Osteoblast (primary cell): ENCODE results near the gene PHLPP1. TPM values are rescaled to one million over a fixed set of nuclear protein-coding genes. Genes with fewer than 3 reads are reported as not detected.
A peak's percentile ranks its signal among the peaks of the same experiment; 100 is the strongest.

Experiments used
- DNase-seq: peaks from one replicate; pipeline ENCODE4 v3.0.0; 2011; ENCODE audit warnings: low spot score, mixed read lengths; ENCODE audit not compliant: insufficient read length; ENCODE audit errors: missing footprints
- H2AFZ ChIP-seq: 2 replicates; pipeline ENCODE4 v1.6.0; 2011; ENCODE audit warnings: mild to moderate bottlenecking, low read length
- H3K27ac ChIP-seq: 2 replicates; pipeline ENCODE4 v1.5.1; 2011; ENCODE audit warnings: mild to moderate bottlenecking, low read depth, low read length, moderate library complexity
- H3K27me3 ChIP-seq: 2 replicates; pipeline ENCODE4 v1.6.0; 2012; ENCODE audit warnings: mild to moderate bottlenecking, control low read depth, inconsistent platforms, low read length, moderate library complexity; ENCODE audit not compliant: insufficient read depth
- H3K36me3 ChIP-seq: 2 replicates; pipeline ENCODE4 v1.5.1; 2011; ENCODE audit warnings: mild to moderate bottlenecking, low read length, control low read depth, moderate library complexity; ENCODE audit not compliant: insufficient read depth
- H3K4me1 ChIP-seq: 2 replicates; pipeline ENCODE4 v1.5.1; 2011; ENCODE audit warnings: mild to moderate bottlenecking, low read length, control low read depth, moderate library complexity; ENCODE audit not compliant: insufficient read depth
- H3K4me2 ChIP-seq: 2 replicates; pipeline ENCODE4 v1.6.0; 2011; ENCODE audit warnings: mild to moderate bottlenecking, low read length; ENCODE audit not compliant: insufficient read depth
- H3K4me3 ChIP-seq: fragments of 200-600 bp; sonication (generic); 3 replicates; pipeline ENCODE4 v1.5.1; 2012; ENCODE audit warnings: mild to moderate bottlenecking, low read length, inconsistent platforms; ENCODE audit not compliant: insufficient read depth
- H3K79me2 ChIP-seq: 2 replicates; pipeline ENCODE4 v1.6.0; 2012; ENCODE audit warnings: mild to moderate bottlenecking, low read length, control low read depth, inconsistent platforms; ENCODE audit not compliant: insufficient read depth
- H3K9me3 ChIP-seq: 2 replicates; pipeline ENCODE4 v1.5.1; 2011; ENCODE audit warnings: low read depth, low read length, control low read depth
- H4K20me1 ChIP-seq: 2 replicates; pipeline ENCODE4 v1.6.0; 2012; ENCODE audit warnings: mild to moderate bottlenecking, low read length, control low read depth; ENCODE audit not compliant: insufficient read depth
- total RNA-seq: library from RNA; depleted of rRNA; stranded (reverse); fragments of >200 nt; gene quantifications from 2 replicates; pipeline ENCODE4 v1.2.3, GENCODE V29; 2012
- TF ChIP-seq, protein P1 (sequence below): IDR thresholded peaks from 2 replicates; pipeline ENCODE4 v1.5.1; 2011; ENCODE audit warnings: mild to moderate bottlenecking, low read depth, low read length, moderate library complexity; ENCODE audit errors: extremely low read depth

The PHLPP1 gene
- total RNA-seq, 1 donor, result 6.9 TPM

DNA sequence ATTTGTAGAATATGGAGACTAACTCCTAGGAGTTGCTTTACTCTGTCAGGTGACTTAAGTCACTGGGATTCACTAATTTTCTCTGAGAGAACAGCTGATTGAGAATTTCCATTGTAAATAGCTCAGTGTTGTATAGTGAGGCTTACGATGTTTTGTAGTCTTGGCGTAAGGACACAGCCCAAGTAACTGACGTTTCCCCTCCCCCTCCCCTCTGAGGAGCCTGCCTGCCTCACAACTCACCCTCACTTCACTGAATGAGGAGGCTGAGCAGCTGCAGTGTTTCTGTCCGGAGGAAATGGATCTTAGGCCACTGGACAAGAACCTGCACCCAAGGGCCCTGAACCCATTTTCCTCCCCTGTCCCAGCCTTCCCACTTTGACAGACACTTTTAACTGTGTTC, 264.6 kb downstream of the PHLPP1 start:
- Histone ChIP-seq H3K36me3 (peaks cover 2% of the 10 kb centered on the region), H3K27me3 (no peaks in the 10 kb centered on the region), H3K4me1 (peaks cover 4% of the 10 kb centered on the region), H3K27ac (no peak overlapping the region), H2AFZ (no peak overlapping the region), H3K79me2 (no peaks in the 10 kb centered on the region), H4K20me1 (peaks cover 16% of the 10 kb centered on the region), H3K9me3 (no peaks in the 10 kb centered on the region), H3K4me3 (no peak overlapping the region), H3K4me2 (no peak overlapping the region)
- no peak for DNase-seq
- TF ChIP-seq, protein P1, sequence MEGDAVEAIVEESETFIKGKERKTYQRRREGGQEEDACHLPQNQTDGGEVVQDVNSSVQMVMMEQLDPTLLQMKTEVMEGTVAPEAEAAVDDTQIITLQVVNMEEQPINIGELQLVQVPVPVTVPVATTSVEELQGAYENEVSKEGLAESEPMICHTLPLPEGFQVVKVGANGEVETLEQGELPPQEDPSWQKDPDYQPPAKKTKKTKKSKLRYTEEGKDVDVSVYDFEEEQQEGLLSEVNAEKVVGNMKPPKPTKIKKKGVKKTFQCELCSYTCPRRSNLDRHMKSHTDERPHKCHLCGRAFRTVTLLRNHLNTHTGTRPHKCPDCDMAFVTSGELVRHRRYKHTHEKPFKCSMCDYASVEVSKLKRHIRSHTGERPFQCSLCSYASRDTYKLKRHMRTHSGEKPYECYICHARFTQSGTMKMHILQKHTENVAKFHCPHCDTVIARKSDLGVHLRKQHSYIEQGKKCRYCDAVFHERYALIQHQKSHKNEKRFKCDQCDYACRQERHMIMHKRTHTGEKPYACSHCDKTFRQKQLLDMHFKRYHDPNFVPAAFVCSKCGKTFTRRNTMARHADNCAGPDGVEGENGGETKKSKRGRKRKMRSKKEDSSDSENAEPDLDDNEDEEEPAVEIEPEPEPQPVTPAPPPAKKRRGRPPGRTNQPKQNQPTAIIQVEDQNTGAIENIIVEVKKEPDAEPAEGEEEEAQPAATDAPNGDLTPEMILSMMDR, result no peak

DNA sequence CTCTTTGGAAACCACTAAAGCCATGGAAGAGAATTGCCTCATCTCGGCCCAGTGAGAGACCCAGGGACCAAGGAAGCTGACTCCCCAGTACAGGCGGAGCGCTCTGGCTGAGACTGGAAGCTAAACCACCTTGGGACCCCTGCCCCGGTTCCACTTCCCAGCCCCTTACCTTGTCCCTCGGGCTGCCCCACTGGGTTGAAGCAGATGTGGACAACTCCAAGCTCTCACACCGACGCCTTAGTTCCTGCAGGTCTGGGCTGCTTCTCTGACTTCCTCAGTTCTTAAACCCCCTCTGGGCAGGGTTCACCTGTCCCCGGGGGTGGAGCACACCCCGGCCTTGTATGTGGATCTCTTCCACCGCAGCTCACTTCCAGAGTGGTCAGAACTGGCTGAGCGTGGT, 266.2 kb downstream of the PHLPP1 start:
- H4K20me1 ChIP-seq, result peaks cover 16% of the 10 kb centered on the region
- H3K79me2 ChIP-seq, result no peaks in the 10 kb centered on the region
- H3K27me3 ChIP-seq, result no peaks in the 10 kb centered on the region
- peaks cover 2% of the 10 kb centered on the region for H3K36me3 ChIP-seq
- H3K9me3 ChIP-seq, result no peaks in the 10 kb centered on the region
- TF ChIP-seq, protein P1, result no peak
- H3K4me1 ChIP-seq, result peaks cover 4% of the 10 kb centered on the region
- no peak for DNase-seq
- no peak overlapping the region for H2AFZ ChIP-seq
- H3K4me3 ChIP-seq, result no peak overlapping the region
- H3K27ac ChIP-seq, result no peak overlapping the region
- H3K4me2 ChIP-seq, result no peak overlapping the region

DNA sequence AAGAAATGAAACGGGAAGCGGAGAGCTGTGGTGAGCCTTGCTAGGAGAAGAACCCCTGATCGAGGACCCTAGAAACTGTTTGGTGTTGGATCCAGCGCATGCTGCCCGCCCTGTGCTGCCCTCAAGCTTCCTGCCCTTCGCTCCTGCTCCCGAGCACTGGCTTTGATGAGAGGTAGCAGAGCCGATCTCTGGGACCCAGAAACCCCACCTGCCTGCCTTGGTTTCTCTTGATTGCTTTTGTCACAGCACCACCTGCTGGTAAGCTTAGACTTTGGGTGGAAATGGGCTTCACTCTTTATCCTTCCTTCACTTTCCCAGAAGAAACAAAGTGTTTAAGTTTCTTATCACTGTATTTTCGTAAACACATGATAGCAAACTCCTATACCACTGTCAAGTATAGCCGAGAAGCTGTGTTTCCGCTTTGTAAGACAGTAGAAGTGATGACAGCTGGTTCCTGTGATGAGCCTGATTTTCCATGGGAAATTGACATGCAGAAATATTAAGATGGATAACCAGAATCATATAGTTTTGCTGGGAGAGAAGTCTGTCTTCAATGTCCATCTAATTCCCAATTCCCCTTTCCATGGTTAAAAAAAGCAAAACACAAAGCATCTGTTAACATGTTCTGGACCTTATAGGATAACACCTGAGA, 267.4 kb downstream of the PHLPP1 start:
- peaks cover 4% of the 10 kb centered on the region for H3K4me1 ChIP-seq
- no peaks in the 10 kb centered on the region for H3K79me2 ChIP-seq
- peak overlapping the region; percentile 27 for H3K4me3 ChIP-seq
- peaks cover 14% of the 10 kb centered on the region for H4K20me1 ChIP-seq
- H3K9me3 ChIP-seq, result no peaks in the 10 kb centered on the region
- H3K4me2 ChIP-seq, result peak overlapping the region; percentile 59
- H3K27me3 ChIP-seq, result peaks cover 2% of the 10 kb centered on the region
- H2AFZ ChIP-seq, result no peak overlapping the region
- peaks cover 2% of the 10 kb centered on the region for H3K36me3 ChIP-seq
- no peak overlapping the region for H3K27ac ChIP-seq
- peak; percentile 88 for DNase-seq
- TF ChIP-seq, protein P1, result peak; percentile 81

DNA sequence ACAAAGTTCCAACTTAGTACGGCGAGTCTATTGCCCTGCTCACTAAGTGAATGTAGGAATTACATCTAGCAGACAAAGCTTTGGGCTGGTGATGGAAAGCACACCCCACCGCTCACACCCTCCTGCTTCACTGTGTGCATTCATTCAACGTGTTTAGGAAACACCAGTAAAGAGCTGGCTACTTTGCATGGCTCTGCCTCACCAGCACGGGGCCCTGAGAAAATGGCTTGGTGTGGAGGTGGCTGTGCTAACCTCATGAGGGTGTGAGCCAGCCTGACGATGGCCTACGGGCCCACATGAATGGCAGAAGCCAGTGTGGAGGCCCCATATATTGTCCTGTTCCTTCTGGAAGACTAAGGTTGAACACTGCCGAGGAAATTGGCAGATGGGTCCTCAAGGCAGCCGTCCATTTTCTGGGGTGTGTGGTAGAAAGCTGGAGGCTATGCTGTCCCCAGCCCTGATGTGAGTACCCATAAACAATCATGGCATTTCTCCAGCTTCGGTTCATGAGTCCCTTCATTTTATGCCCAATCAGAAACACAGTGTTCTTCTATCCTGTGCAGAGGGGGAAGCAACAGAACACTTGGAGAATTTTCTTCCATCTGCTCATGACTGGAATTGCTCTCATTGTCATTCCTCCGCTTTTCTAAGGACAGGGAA, 269.4 kb downstream of the PHLPP1 start:
- Histone ChIP-seq H4K20me1 (peaks cover 4% of the 10 kb centered on the region), H3K9me3 (no peaks in the 10 kb centered on the region), H3K36me3 (no peaks in the 10 kb centered on the region), H3K4me1 (no peaks in the 10 kb centered on the region), H3K4me2 (no peak overlapping the region), H3K27ac (no peak overlapping the region), H3K4me3 (no peak overlapping the region), H3K27me3 (peaks cover 4% of the 10 kb centered on the region), H3K79me2 (no peaks in the 10 kb centered on the region), H2AFZ (no peak overlapping the region)
- DNase-seq, result no peak
- TF ChIP-seq, protein P1, result no peak
